HL-60 (cell line): Measurements from ENCODE around the gene ZMIZ1.

Experiments used
- DNase-seq, 2 experiments: peaks; one replicate each; pipeline ENCODE4 v3.0.0-alpha.2; 2010 to 2020; ENCODE audit warnings: low read depth in 1 of 2, low spot score in 1 of 2
- H3K27ac ChIP-seq: fragments of 250-450 bp; sonication (Bioruptor Pico); replicated peaks from 2 replicates; pipeline ENCODE4 v1.5.1; 2020; ENCODE audit warnings: mild to moderate bottlenecking, moderate library complexity
- H3K27me3 ChIP-seq: fragments of 250-450 bp; sonication (Bioruptor Pico); 2 replicates; pipeline ENCODE4 v1.5.1; 2021; ENCODE audit warnings: mild to moderate bottlenecking, moderate library complexity; ENCODE audit not compliant: insufficient read depth, poor library complexity, severe bottlenecking
- H3K4me3 ChIP-seq: replicated peaks from 2 replicates; pipeline ENCODE4 v1.5.1; 2011; ENCODE audit warnings: mild to moderate bottlenecking, control low read depth, low read length; ENCODE audit not compliant: insufficient read depth
- CTCF ChIP-seq: IDR thresholded peaks from one replicate; pipeline ENCODE4 v1.5.1; 2011; ENCODE audit warnings: low read length, control low read depth, inconsistent platforms; ENCODE audit not compliant: insufficient read depth
- GABPA ChIP-seq: IDR thresholded peaks from 2 replicates; pipeline ENCODE4 v1.6.1; 2012; ENCODE audit warnings: low read depth
- POLR2AphosphoS5 ChIP-seq: IDR thresholded peaks from 2 replicates; pipeline ENCODE4 v1.6.1; 2012; ENCODE audit warnings: low read depth
- REST ChIP-seq: IDR thresholded peaks from 2 replicates; pipeline ENCODE4 v1.6.1; 2012; ENCODE audit warnings: low read depth; ENCODE audit not compliant: insufficient replicate concordance
- SPI1 ChIP-seq: IDR thresholded peaks from 2 replicates; pipeline ENCODE4 v1.6.1; 2012; ENCODE audit warnings: low read depth, mild to moderate bottlenecking, borderline replicate concordance

The ZMIZ1 gene

GRCh38 chr10:79360499-79361342 lies 292.0 kb downstream of the ZMIZ1 start:
- Histone ChIP-seq H3K4me3 (no peak overlapping the region), H3K27me3 (no peaks in the 10 kb centered on the region), H3K27ac (no peak overlapping the region)
- TF ChIP-seq SPI1 (no peak), POLR2AphosphoS5 (no peak), REST (no peak), CTCF (no peak), GABPA (no peak)
- no peak for DNase-seq

GRCh38 chr10:79361726-79362397 lies 293.1 kb downstream of the ZMIZ1 start:
- Histone ChIP-seq H3K27me3 (no peaks in the 10 kb centered on the region), H3K4me3 (no peak overlapping the region), H3K27ac (no peak overlapping the region)
- no peak for DNase-seq
- no peak for TF ChIP-seq REST
- no peak for TF ChIP-seq GABPA
- TF ChIP-seq SPI1: no peak
- no peak for TF ChIP-seq CTCF
- no peak for TF ChIP-seq POLR2AphosphoS5
